H9 (cell line): ENCODE results near the gene MZB1. TPM values are rescaled to one million over a fixed set of nuclear protein-coding genes. Genes with fewer than 3 reads are reported as not detected.
A peak's percentile ranks its signal among the peaks of the same experiment; 100 is the strongest.

Source experiments
- DNase-seq: peaks from one replicate; pipeline ENCODE4 v3.0.0-alpha.2; 2017
- H2AFZ ChIP-seq: one replicate; pipeline ENCODE4 v1.6.1; 2013; ENCODE audit warnings: mild to moderate bottlenecking, low read length, control low read depth, moderate library complexity
- H2AK5ac ChIP-seq: 2 replicates; pipeline ENCODE4 v1.6.1; 2013; ENCODE audit warnings: low read length, control low read depth, mixed read lengths; ENCODE audit not compliant: insufficient read length
- H2BK120ac ChIP-seq: one replicate; pipeline ENCODE4 v1.6.1; 2013; ENCODE audit warnings: low read depth, mild to moderate bottlenecking, low read length, control low read depth, inconsistent platforms; ENCODE audit not compliant: poor library complexity, severe bottlenecking
- H2BK12ac ChIP-seq: 2 replicates; pipeline ENCODE4 v1.6.1; 2013; ENCODE audit warnings: low read length, control low read depth, mixed read lengths, low read depth; ENCODE audit not compliant: insufficient read length
- H2BK15ac ChIP-seq: 2 replicates; pipeline ENCODE4 v1.6.1; 2013; ENCODE audit warnings: low read depth, low read length, control low read depth
- H2BK20ac ChIP-seq: one replicate; pipeline ENCODE4 v1.6.1; 2013; ENCODE audit warnings: low read depth, mild to moderate bottlenecking, low read length, control low read depth, inconsistent platforms; ENCODE audit not compliant: poor library complexity, severe bottlenecking
- H2BK5ac ChIP-seq: 2 replicates; pipeline ENCODE4 v1.6.1; 2013; ENCODE audit warnings: low read length, control low read depth, mixed read lengths; ENCODE audit not compliant: insufficient read length
- H3K14ac ChIP-seq: 2 replicates; pipeline ENCODE4 v1.6.1; 2013; ENCODE audit warnings: low read length, control low read depth; ENCODE audit not compliant: insufficient read depth
- H3K18ac ChIP-seq: 2 replicates; pipeline ENCODE4 v1.6.1; 2013; ENCODE audit warnings: low read depth, mild to moderate bottlenecking, mixed read lengths, low read length, control low read depth; ENCODE audit not compliant: insufficient read length
- H3K23ac ChIP-seq: 2 replicates; pipeline ENCODE4 v1.6.1; 2013; ENCODE audit warnings: low read length, control low read depth, mixed read lengths, low read depth; ENCODE audit not compliant: insufficient read length
- H3K23me2 ChIP-seq: 2 replicates; pipeline ENCODE4 v1.6.1; 2013; ENCODE audit warnings: low read depth, mild to moderate bottlenecking, mixed read lengths, low read length, control low read depth; ENCODE audit not compliant: insufficient read length, poor library complexity, severe bottlenecking
- H3K27ac ChIP-seq: 2 replicates; pipeline ENCODE4 v1.5.1; 2013; ENCODE audit warnings: low read length, control low read depth, mixed read lengths, low read depth; ENCODE audit not compliant: insufficient read length
- H3K27me3 ChIP-seq: 2 replicates; pipeline ENCODE4 v1.6.1; 2013; ENCODE audit warnings: low read length, control low read depth, inconsistent platforms; ENCODE audit not compliant: insufficient read depth
- H3K4ac ChIP-seq: 2 replicates; pipeline ENCODE4 v1.6.1; 2013; ENCODE audit warnings: low read depth, mild to moderate bottlenecking, control low read depth, inconsistent platforms, low read length, moderate library complexity
- H3K4me1 ChIP-seq: 2 replicates; pipeline ENCODE4 v1.6.1; 2013; ENCODE audit warnings: low read length, control low read depth, inconsistent platforms; ENCODE audit not compliant: insufficient read depth
- H3K4me2 ChIP-seq: 2 replicates; pipeline ENCODE4 v1.6.1; 2013; ENCODE audit warnings: low read length, control low read depth, mixed read lengths; ENCODE audit not compliant: insufficient read length, insufficient read depth
- H3K56ac ChIP-seq: 2 replicates; pipeline ENCODE4 v1.6.1; 2013; ENCODE audit warnings: low read depth, mild to moderate bottlenecking, mixed read lengths, low read length, control low read depth; ENCODE audit not compliant: insufficient read length
- H3K79me1 ChIP-seq: 2 replicates; pipeline ENCODE4 v1.6.1; 2013; ENCODE audit warnings: low read depth, mild to moderate bottlenecking, moderate library complexity, low read length, control low read depth, inconsistent platforms; ENCODE audit not compliant: insufficient read depth, poor library complexity, severe bottlenecking
- H3K79me2 ChIP-seq: 2 replicates; pipeline ENCODE4 v1.6.1; 2013; ENCODE audit warnings: low read length, control low read depth, inconsistent platforms; ENCODE audit not compliant: insufficient read depth
- H3K9ac ChIP-seq: 2 replicates; pipeline ENCODE4 v1.6.1; 2013; ENCODE audit warnings: low read length, control low read depth, mixed read lengths; ENCODE audit not compliant: insufficient read length; ENCODE audit errors: extremely low read depth
- H3K9me3 ChIP-seq: one replicate; pipeline ENCODE4 v1.6.1; 2013; ENCODE audit warnings: low read depth, low read length, inconsistent platforms; ENCODE audit not compliant: control insufficient read depth
- H3T11ph ChIP-seq: one replicate; pipeline ENCODE4 v1.6.1; 2013; ENCODE audit warnings: mild to moderate bottlenecking, low read length, control low read depth, inconsistent platforms
- H4K20me1 ChIP-seq: one replicate; pipeline ENCODE4 v1.6.1; 2013; ENCODE audit not compliant: control insufficient read depth, insufficient read length, insufficient read depth
- H4K5ac ChIP-seq: 2 replicates; pipeline ENCODE4 v1.6.1; 2013; ENCODE audit warnings: low read depth, mild to moderate bottlenecking, mixed read lengths, low read length, control low read depth; ENCODE audit not compliant: insufficient read length
- H4K8ac ChIP-seq: replicated peaks from 2 replicates; pipeline ENCODE4 v1.6.1; 2013; ENCODE audit warnings: low read length, control low read depth, mixed read lengths, low read depth; ENCODE audit not compliant: insufficient read length
- H4K91ac ChIP-seq: 2 replicates; pipeline ENCODE4 v1.6.1; 2013; ENCODE audit warnings: low read depth, mild to moderate bottlenecking, moderate library complexity, mixed read lengths, low read length, control low read depth; ENCODE audit not compliant: insufficient read length
- H3K27ac Mint-ChIP-seq, 3 experiments: 2 replicates in 2 of 3; 3 replicates in 1 of 3; pipeline ENCODE4 v1.8.0; 2020 to 2021; ENCODE audit warnings: mixed read lengths in 3 of 3, mild to moderate bottlenecking in 1 of 3, moderate library complexity in 1 of 3
- H3K27me3 Mint-ChIP-seq: 2 replicates; pipeline ENCODE4 v1.8.0; 2021; ENCODE audit warnings: low read depth, mild to moderate bottlenecking, moderate library complexity, mixed read lengths
- H3K36me3 Mint-ChIP-seq, 3 experiments: 2 replicates in 2 of 3; 3 replicates in 1 of 3; pipeline ENCODE4 v1.8.0; 2020 to 2021; ENCODE audit warnings: low read depth in 3 of 3, mixed read lengths in 3 of 3; ENCODE audit not compliant: insufficient read depth in 1 of 3
- H3K4me1 Mint-ChIP-seq, 2 experiments: 2 replicates each; pipeline ENCODE4 v1.8.0; 2020; ENCODE audit warnings: mixed read lengths in 2 of 2
- H3K4me3 Mint-ChIP-seq, 2 experiments: 2 replicates in 1 of 2; 3 replicates in 1 of 2; pipeline ENCODE4 v1.8.0; 2020 to 2021; ENCODE audit warnings: mild to moderate bottlenecking in 2 of 2, mixed read lengths in 2 of 2, moderate library complexity in 1 of 2
- H3K9me3 Mint-ChIP-seq, 2 experiments: 2 replicates in 1 of 2; 3 replicates in 1 of 2; pipeline ENCODE4 v1.8.0; 2020; ENCODE audit warnings: mild to moderate bottlenecking in 2 of 2, mixed read lengths in 2 of 2, moderate library complexity in 1 of 2
- CTCF ChIP-seq: fragments of 200-600 bp; sonication (generic); conservative IDR thresholded peaks from 3 replicates; pipeline ENCODE4 v1.8.0; 2021; ENCODE audit warnings: antibody characterized with exemption, mild to moderate bottlenecking
- WGBS: extraction: QIAGEN DNeasy Blood & Tissue Kit; methylation state at CpG from one replicate; pipeline ENCODE4 v1.1.7; 2013; ENCODE audit warnings: missing lambda C conversion rate, low lambda C conversion rate, mixed read lengths; ENCODE audit not compliant: insufficient read length; ENCODE audit errors: extremely low coverage; 5-methylcytosine and 5-hydroxymethylcytosine counted together
- total RNA-seq: library from RNA; stranded (reverse); gene quantifications from 2 replicates; pipeline ENCODE4 v1.2.1, GENCODE V29; 2021

The MZB1 gene
- total RNA-seq, 1 experiment from 2014 or later, result 0.31 TPM

- no peaks in the 10 kb centered on the region for H3K9me3 Mint-ChIP-seq
These were observed 14.8 kb downstream of the MZB1 start for GRCh38 chr5:139374909-139375308.

More at GRCh38 chr5:139374909-139375308, 14.8 kb downstream of the MZB1 start:
- H3K27me3 Mint-ChIP-seq, result no peaks in the 10 kb centered on the region
- Histone ChIP-seq H2BK12ac (no peak overlapping the region), H2BK15ac (no peak overlapping the region), H3K9ac (no peak overlapping the region), H3K79me1 (no peaks in the 10 kb centered on the region), H4K91ac (no peak overlapping the region), H2BK5ac (no peak overlapping the region), H3T11ph (no peak overlapping the region), H3K27me3 (no peaks in the 10 kb centered on the region), H3K14ac (no peak overlapping the region), H2BK120ac (no peak overlapping the region), H3K27ac (no peak overlapping the region), H4K5ac (no peak overlapping the region), H4K8ac (no peak overlapping the region), H3K4me2 (no peak overlapping the region), H2AK5ac (no peak overlapping the region), H3K23ac (no peak overlapping the region), H2AFZ (no peak overlapping the region), H3K4ac (no peak overlapping the region), H2BK20ac (no peak overlapping the region), H3K56ac (no peak overlapping the region), H3K79me2 (no peaks in the 10 kb centered on the region), H3K4me1 (no peaks in the 10 kb centered on the region), H3K9me3 (no peaks in the 10 kb centered on the region), H3K23me2 (no peaks in the 10 kb centered on the region), H4K20me1 (no peaks in the 10 kb centered on the region), H3K18ac (no peak overlapping the region)
- peak overlapping the region in 1 of 3 experiments; percentile 89; a peak in 3 of 7 replicates for H3K27ac Mint-ChIP-seq
- no CpG with 5 or more reads among the region's 2 CpGs for WGBS
- peaks cover 8 to 29% (median 12%) of the 10 kb centered on the region in 3 experiments; a peak in 6 of 7 replicates for H3K36me3 Mint-ChIP-seq
- TF ChIP-seq CTCF, result no peak
- no peak overlapping the region for H3K4me3 Mint-ChIP-seq
- no peak for DNase-seq
- peaks cover 7 to 8% of the 10 kb centered on the region in 2 experiments; a peak in 3 of 4 replicates for H3K4me1 Mint-ChIP-seq
